GM21576 (cell line): Measurements from ENCODE around the gene DAB1.

Experiments used
- ATAC-seq: cut with Tn5 transposase; IDR thresholded peaks from one replicate; pipeline ENCODE4 v1.9.1; 2021; ENCODE audit warnings: mild to moderate bottlenecking, moderate library complexity; ENCODE audit not compliant: unreplicated experiment

DAB1 gene

DNA sequence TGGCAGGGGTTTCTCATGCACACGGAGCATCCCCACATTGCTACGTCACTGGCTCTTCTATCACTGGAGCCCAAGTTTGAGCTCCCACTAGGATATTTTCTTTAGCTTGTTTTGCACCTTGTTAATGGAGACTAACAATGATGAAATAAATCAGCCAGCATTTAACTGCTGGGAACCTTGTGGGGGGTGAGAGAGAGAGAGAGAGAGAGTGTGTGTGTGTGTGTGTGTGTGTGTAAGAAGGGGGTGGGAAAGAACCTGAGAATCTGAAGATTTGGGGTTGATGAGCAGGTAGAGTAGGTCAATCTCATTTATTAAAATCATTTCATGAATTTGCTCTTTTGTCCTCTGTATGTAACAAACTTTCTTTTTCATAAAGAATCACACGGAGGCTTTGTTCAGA is 458.7 kb downstream of the DAB1 start:
- no peak for ATAC-seq

DNA sequence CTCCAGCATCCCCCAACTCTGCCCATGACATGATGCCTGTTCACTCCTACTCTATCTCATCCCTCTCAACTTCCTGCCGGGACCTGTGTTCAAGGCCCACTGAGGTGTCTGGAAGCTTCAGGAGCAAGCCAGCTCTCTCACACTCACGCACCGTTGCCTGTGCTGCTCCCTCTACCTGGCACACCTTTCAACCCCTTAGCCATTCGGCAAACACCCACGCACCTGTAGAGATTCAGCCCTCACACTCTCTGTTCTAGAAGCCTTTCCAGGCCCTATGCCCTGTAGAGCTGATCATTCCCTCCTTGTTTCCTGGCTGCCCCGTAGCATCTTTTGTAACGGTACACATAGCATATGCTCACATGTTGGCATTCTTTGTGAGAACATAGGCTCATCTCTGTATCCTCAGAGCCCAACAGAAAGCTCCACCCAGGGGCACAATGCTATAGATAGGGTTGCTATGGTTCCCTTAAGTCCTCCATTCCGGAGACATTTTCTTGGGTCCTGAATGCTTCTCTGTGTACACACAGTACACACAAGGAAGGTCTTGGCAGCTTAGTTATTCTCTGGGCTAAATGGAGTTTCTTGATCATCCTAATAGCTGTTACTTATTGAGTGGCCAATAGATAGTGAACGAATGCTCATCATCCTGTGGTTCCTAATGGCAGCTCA is 459.4 kb downstream of the DAB1 start:
- no peak for ATAC-seq

DNA sequence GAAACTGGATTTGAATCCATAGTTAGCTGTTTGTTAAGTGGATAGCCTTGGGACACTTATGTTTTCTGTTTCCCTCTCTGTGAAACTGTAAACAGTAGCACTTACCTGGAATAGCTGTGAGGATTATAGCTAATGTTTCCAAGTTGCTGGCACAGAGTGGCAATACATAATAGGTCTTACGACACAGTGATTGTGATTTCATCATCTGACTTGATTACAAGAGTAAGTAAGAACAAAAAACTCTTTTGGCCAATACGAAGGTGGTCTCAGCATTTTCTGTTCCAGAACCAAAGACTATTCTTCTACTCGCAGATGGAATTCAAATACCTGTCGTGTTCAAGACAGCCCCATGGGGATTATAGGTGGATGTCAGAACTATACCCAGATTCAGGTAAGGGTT is 460.2 kb downstream of the DAB1 start:
- no peak for ATAC-seq

DNA sequence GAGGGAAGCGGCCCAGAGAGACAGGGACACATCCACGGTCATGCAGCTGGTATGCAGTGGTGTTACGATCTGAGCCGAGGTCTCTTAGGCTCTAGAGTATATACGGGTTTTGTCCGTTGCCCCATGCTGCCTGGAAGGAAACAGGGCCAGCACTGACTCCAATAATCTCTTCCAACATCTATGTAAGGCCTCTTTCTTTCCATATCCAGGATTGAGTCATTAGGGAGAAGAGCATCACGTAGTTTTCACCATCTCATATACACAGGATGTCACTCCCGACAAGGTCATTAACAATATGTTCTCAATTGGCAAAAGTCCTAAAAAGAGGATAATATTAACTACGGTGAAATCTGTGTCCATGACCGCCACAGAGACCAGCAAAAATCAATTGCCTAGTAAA is 462.4 kb downstream of the DAB1 start:
- no peak for ATAC-seq

DNA sequence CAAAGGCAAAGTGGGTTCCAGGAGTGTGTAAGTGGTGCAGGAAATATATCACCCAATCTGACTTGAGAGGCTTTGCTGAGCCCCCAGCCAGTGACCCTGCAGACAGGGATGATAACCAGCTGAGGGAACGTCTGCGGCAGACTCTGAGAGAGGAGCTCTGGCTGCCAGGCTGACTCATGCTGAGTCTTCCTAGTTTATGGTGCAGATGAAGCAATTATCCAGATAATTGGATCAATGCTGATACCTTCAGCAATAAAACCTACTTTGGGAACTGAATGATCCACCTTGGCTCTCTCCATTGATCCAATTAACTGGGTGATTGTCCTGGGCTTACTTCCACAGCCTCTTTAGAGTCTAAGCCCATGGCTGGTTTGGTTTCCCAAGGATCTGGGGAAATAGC is 465.3 kb downstream of the DAB1 start:
- ATAC-seq: no peak

DNA sequence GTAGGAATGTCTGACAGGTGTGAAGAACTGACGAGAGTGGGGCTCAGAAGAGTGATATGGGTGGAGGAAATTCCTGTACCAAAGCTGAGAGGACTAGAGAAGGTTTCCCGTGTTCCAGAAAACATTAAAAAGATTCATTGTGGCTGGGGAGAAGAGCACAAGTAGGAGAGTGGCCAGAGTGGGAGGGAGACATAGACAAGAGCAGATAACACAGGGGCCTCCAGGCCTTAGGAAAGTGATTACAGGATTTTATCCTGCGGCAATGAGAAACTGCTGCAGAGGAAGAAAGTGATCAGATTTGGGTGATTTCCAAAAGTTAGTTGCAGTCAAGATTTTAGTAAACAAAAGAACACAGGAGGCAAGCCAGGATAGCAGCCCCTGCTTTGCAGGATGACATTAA is 465.9 kb downstream of the DAB1 start:
- no peak for ATAC-seq

DNA sequence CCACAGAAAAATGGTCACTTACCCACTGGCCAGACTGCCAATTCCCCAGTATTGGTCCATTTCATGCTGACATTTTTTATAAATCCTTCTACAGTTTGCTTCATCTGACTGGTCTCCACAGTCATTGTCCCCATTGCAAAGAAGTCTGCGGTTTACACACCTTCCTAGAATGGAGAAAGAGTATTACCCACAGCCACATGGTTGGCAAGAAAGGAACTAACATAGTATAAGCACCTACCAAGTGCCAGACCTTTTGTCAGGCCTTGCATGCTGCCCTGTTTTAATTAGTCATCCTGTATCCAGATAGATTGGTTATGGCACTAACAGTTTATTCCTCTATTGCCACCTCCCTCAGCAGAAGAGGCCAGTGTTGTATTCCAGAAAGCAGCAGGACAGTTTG is 469.2 kb downstream of the DAB1 start:
- ATAC-seq: no peak

DNA sequence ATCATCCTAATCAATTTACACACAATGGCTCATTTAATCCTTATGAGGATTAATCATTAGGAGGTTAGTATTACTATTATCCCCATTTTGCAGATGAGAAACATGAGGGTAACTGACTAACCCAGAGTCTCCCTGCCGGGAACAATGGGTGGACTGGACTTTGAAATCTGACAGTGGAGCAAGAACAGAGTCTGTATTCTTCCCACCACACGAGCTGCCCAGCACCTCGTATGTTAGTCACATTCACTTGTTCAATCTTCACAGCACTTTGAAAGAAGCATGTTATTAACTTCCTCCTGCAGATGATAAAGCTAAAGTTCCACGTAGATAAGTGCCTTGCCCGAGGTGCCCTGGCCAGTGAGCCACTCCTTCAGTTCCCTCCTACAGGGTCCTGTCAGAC is 470.5 kb downstream of the DAB1 start:
- ATAC-seq: no peak

DNA sequence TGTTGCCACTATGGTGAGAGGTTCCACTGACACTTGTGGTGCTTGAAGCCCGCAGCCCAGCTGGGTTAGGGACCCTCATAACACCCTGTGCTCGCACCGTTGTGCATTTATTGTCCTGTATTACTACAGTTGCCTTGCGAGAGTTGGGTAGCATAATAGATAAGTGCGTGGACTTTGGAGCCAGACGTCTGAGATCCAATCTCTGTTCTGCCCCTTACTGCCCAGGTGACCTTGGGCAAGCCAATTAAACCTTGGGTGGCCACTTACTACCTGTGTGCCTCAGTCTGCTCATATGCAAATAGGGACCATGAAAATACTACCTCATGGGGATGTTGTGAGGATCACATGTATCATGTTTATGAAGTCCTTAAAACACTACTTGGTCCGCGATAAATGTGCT is 471.4 kb downstream of the DAB1 start:
- no peak for ATAC-seq

DNA sequence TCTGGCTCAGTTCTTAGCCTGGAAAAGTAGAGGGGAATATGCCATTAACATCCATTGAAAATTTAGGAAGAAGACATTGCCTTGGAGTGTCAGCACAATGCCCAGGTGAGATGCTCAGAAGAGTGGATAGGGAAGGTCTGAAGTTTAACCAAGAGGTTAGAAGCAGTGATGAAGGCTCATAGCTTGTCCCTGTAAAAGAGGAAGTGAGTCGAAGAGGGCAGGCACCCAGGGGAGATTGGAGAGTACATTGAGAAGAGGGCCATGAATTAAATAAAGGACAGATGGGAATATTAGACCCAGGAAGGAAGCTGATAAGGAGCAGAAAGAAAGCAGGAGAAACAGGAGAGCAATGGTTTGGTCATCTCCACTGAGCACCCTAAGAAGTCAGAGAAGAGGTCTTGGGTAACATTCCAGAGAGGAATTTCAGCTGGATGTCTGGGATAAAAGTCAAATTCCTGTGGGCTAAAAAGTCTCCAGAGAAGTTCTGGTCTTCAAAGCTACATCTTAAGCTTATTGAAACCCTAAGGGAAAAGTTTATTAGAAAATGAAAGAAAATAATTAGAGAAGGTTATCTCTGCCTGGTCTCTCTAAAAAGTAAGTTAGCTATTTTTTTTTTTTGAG is 475.3 kb downstream of the DAB1 start:
- no peak for ATAC-seq
